PC-9 (cell line): Measurements from ENCODE around the gene TMEM139. TPM values are rescaled to one million over a fixed set of nuclear protein-coding genes. Genes with fewer than 3 reads are reported as not detected.

Source experiments
- BruUV-seq: library from RNA; stranded (reverse); fragments of 400-500 nt; replicated peaks from 2 replicates; lab custom pipeline; 2021; lab: Mats Ljungman, UMichigan
- CTCF ChIA-PET: fragments of 300-600 bp; sonication (Branson Sonifier 250); formaldehyde crosslinking; loops from one replicate; lab custom pipeline; 2022; ENCODE audit warnings: antibody characterized with exemption; lab: Charles Lee
- POLR2A ChIA-PET: fragments of 300-600 bp; sonication (Branson Sonifier 250); formaldehyde crosslinking; loops from one replicate; lab custom pipeline; 2022; ENCODE audit warnings: antibody characterized with exemption; ENCODE audit not compliant: unreplicated experiment; lab: Charles Lee
- DNase-seq, 2 experiments: peaks; one replicate each; pipeline versions ENCODE4 v3.0.0 to v3.0.0-alpha.2; 2015 to 2022; ENCODE audit warnings: mixed read lengths in 1 of 2
- H2AFZ ChIP-seq: fragments of 200-600 bp; sonication (generic); 2 replicates; pipeline ENCODE4 v1.8.1; 2017; ENCODE audit warnings: antibody characterized with exemption
- H3F3A ChIP-seq: fragments of 200-600 bp; sonication (generic); 2 replicates; pipeline ENCODE4 v1.8.1; 2017; ENCODE audit warnings: antibody characterized with exemption, mild to moderate bottlenecking, low read depth; ENCODE audit not compliant: insufficient read depth
- H3K27ac ChIP-seq: fragments of 200-600 bp; sonication (generic); 2 replicates; pipeline ENCODE4 v1.6.1; 2016; ENCODE audit warnings: mixed run types
- H3K27me3 ChIP-seq: fragments of 200-600 bp; sonication (generic); 2 replicates; pipeline ENCODE4 v1.6.1; 2016; ENCODE audit warnings: low read depth, mixed run types; ENCODE audit not compliant: insufficient read depth
- H3K36me3 ChIP-seq: fragments of 200-600 bp; sonication (generic); 2 replicates; pipeline ENCODE4 v1.6.1; 2016; ENCODE audit warnings: low read depth, mixed run types
- H3K4me1 ChIP-seq: fragments of 200-600 bp; sonication (generic); replicated peaks from 2 replicates; pipeline ENCODE4 v1.6.1; 2016; ENCODE audit warnings: mixed run types; ENCODE audit not compliant: insufficient read depth
- H3K4me2 ChIP-seq: fragments of 200-600 bp; sonication (generic); 2 replicates; pipeline ENCODE4 v1.6.1; 2017; ENCODE audit warnings: mixed run types
- H3K4me3 ChIP-seq: fragments of 200-600 bp; sonication (generic); 2 replicates; pipeline ENCODE4 v1.6.1; 2016; ENCODE audit warnings: mixed run types
- H3K79me2 ChIP-seq: fragments of 200-600 bp; sonication (generic); 2 replicates; pipeline ENCODE4 v1.6.1; 2017; ENCODE audit warnings: low read depth, mixed run types
- H3K9me2 ChIP-seq: fragments of 200-600 bp; sonication (generic); 2 replicates; pipeline ENCODE4 v1.8.1; 2017; ENCODE audit warnings: mild to moderate bottlenecking; ENCODE audit not compliant: insufficient read depth
- H3K9me3 ChIP-seq: fragments of 200-600 bp; sonication (generic); 2 replicates; pipeline ENCODE4 v1.8.1; 2016; ENCODE audit warnings: low read depth; ENCODE audit not compliant: insufficient read depth
- H4K20me1 ChIP-seq: fragments of 200-600 bp; sonication (generic); 2 replicates; pipeline ENCODE4 v1.8.1; 2017; ENCODE audit not compliant: insufficient read depth
- CTCF ChIP-seq: fragments of 200-600 bp; sonication (generic); conservative IDR thresholded peaks from 2 replicates; pipeline ENCODE4 v1.6.1; 2017; ENCODE audit warnings: mixed run types, antibody characterized with exemption, mild to moderate bottlenecking, moderate library complexity
- EZH2 ChIP-seq: fragments of 200-600 bp; sonication (generic); IDR thresholded peaks from 2 replicates; pipeline ENCODE4 v1.8.0; 2017; ENCODE audit warnings: antibody characterized with exemption, low read depth
- intact Hi-C: fragments of 100-400 bp; cut with micrococcal nuclease; formaldehyde crosslinking; loops from one replicate; pipeline ENCODE4 v1.10.0; 2022; ENCODE audit not compliant: unreplicated experiment
- total RNA-seq: library from RNA; stranded (reverse); gene quantifications from 2 replicates; pipeline ENCODE4 v1.2.3, GENCODE V29; 2021

Gene TMEM139
- total RNA-seq, 1 experiment from 2014 or later, result 131 TPM

GRCh38 chr7:143327903-143328302 lies 43.1 kb downstream of the TMEM139 start:
- intact Hi-C loops, result no loop called here
- H3K4me2 ChIP-seq, result no peak overlapping the region
- no peaks in the 10 kb centered on the region for H3K9me3 ChIP-seq
- TF ChIP-seq EZH2, result no peak
- no peak for TF ChIP-seq CTCF
- BruUV-seq, result no TSS peak
- H3F3A ChIP-seq, result peaks cover 16% of the 10 kb centered on the region; the same call in 1 of the 2 replicates
- no peak overlapping the region for H3K27ac ChIP-seq
- no peaks in the 10 kb centered on the region for H3K9me2 ChIP-seq
- H3K27me3 ChIP-seq, result no peaks in the 10 kb centered on the region
- H4K20me1 ChIP-seq, result no peaks in the 10 kb centered on the region
- no peak overlapping the region for H2AFZ ChIP-seq
- DNase-seq, result no peak
- H3K79me2 ChIP-seq, result no peaks in the 10 kb centered on the region
- ChIA-PET CTCF (interaction anchor here (1.1 kb wide), 1 partner anchor 8 kb away, joined by 3 read pairs; no protein-coding TSS in a partner anchor), POLR2A (no interaction called here)
- H3K4me1 ChIP-seq, result peaks cover 24% of the 10 kb centered on the region
- no peaks in the 10 kb centered on the region for H3K36me3 ChIP-seq
- H3K4me3 ChIP-seq, result no peak overlapping the region

GRCh38 chr7:143329471-143330170 lies 44.9 kb downstream of the TMEM139 start:
- Histone ChIP-seq H3K27me3 (no peaks in the 10 kb centered on the region), H3F3A (peaks cover 22% of the 10 kb centered on the region), H3K79me2 (no peaks in the 10 kb centered on the region), H3K36me3 (no peaks in the 10 kb centered on the region), H3K27ac (no peak overlapping the region), H3K4me2 (no peak overlapping the region), H4K20me1 (no peaks in the 10 kb centered on the region), H2AFZ (no peak overlapping the region), H3K9me3 (no peaks in the 10 kb centered on the region), H3K4me3 (no peak overlapping the region), H3K9me2 (no peaks in the 10 kb centered on the region), H3K4me1 (peaks cover 37% of the 10 kb centered on the region)
- intact Hi-C loops, result no loop called here
- POLR2A ChIA-PET, result no interaction called here
- BruUV-seq, result no TSS peak
- DNase-seq, result no peak
- no peak for TF ChIP-seq CTCF
- no peak for TF ChIP-seq EZH2
- CTCF ChIA-PET, result no interaction called here

GRCh38 chr7:143331179-143331801 lies 46.5 kb downstream of the TMEM139 start:
- TF ChIP-seq CTCF, result no peak
- TF ChIP-seq EZH2, result no peak
- Histone ChIP-seq H3K27ac (peak overlapping the region; percentile 87), H4K20me1 (no peaks in the 10 kb centered on the region), H3F3A (peaks cover 22% of the 10 kb centered on the region), H3K4me2 (peak overlapping the region; percentile 49), H3K79me2 (no peaks in the 10 kb centered on the region), H3K36me3 (no peaks in the 10 kb centered on the region), H3K9me3 (no peaks in the 10 kb centered on the region), H3K9me2 (no peaks in the 10 kb centered on the region), H3K4me3 (peak overlapping the region; percentile 3; the same call in 1 of the 2 replicates), H3K27me3 (no peaks in the 10 kb centered on the region), H3K4me1 (peaks cover 38% of the 10 kb centered on the region), H2AFZ (peak overlapping the region; percentile 72; the same call in 1 of the 2 replicates)
- ChIA-PET POLR2A (interaction anchor here (0.6 to 0.7 kb wide), 3 partner anchors 37 to 49 kb away, joined by 3 to 5 read pairs (median 4); partner anchors contain the start of gene CASP2), CTCF (interaction anchor here (0.6 to 0.8 kb wide), 4 partner anchors 9 to 51 kb away, joined by 3 read pairs; no protein-coding TSS in a partner anchor)
- TSS peak; percentile 78 for BruUV-seq
- intact Hi-C loops, result no loop called here
- DNase-seq, result peak; percentile 67 to 87
